Activated CD8-positive, alpha-beta memory T cell treated with anti-CD3 and anti-CD28 coated beads, Interleukin-2, amount 10 ng/mL, durations not matched to agents 7 days and 5 days (primary cell): ENCODE results near the gene CLDN16. TPM values are rescaled to one million over a fixed set of nuclear protein-coding genes. Genes with fewer than 3 reads are reported as not detected.

ENCODE experiments used
- ATAC-seq: fragments of 150-1000 bp; cut with Tn5 transposase; one replicate; pipeline ENCODE4 v1.10.0; 2021; ENCODE audit warnings: moderate library complexity
- CTCF ChIA-PET: fragments of 350-600 bp; sonication (Branson Sonifier 250); formaldehyde crosslinking; loops from one replicate; lab custom pipeline; 2021; ENCODE audit warnings: antibody characterized with exemption; lab: Charles Lee
- DNase-seq: peaks from one replicate; pipeline ENCODE4 v3.0.0-alpha.2; 2020
- H3K27ac Mint-ChIP-seq: one replicate; pipeline ENCODE4 v1.8.0; 2021; ENCODE audit warnings: mild to moderate bottlenecking, mixed read lengths
- H3K27me3 Mint-ChIP-seq: one replicate; pipeline ENCODE4 v1.8.0; 2021; ENCODE audit warnings: mixed read lengths
- H3K36me3 Mint-ChIP-seq: one replicate; pipeline ENCODE4 v1.8.0; 2021; ENCODE audit warnings: mild to moderate bottlenecking, mixed read lengths
- H3K4me1 Mint-ChIP-seq: one replicate; pipeline ENCODE4 v1.8.0; 2021; ENCODE audit warnings: mixed read lengths
- H3K4me3 Mint-ChIP-seq: one replicate; pipeline ENCODE4 v1.8.0; 2021; ENCODE audit warnings: mild to moderate bottlenecking, moderate library complexity, mixed read lengths
- H3K9me3 Mint-ChIP-seq: one replicate; pipeline ENCODE4 v1.8.0; 2022; ENCODE audit warnings: low read depth, mixed read lengths
- total RNA-seq, 2 experiments: library from RNA; stranded (reverse); gene quantifications; one replicate each; pipeline ENCODE4 v1.2.3, GENCODE V29; 2021

CLDN16 gene
- total RNA-seq, 2 experiments from 2014 or later = not detected

DNA sequence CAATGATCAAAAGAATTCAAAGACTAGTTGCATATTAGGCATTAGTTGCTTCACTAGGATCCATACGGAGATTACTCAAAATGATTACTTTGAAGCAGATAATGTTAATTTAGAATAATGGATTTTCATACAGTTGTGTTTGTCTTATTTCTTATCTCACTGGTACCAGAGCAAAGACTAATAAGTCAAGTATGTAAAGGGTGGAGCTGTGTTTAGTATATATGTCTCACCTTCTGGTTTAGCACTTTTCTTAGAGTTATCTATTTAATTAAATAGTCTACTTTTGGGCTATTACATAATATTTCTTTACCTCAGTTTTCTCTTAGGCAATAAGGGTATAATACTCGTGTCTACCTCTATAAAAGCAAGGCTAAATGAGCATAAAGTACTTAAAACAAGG is 42.9 kb downstream of the CLDN16 start:
- no peaks in the 10 kb centered on the region for H3K36me3 Mint-ChIP-seq
- ATAC-seq (no peak), DNase-seq (no peak)
- H3K9me3 Mint-ChIP-seq = no peaks in the 10 kb centered on the region
- CTCF ChIA-PET = no interaction called here
- no peak overlapping the region for H3K27ac Mint-ChIP-seq
- peaks cover 3% of the 10 kb centered on the region for H3K27me3 Mint-ChIP-seq
- no peaks in the 10 kb centered on the region for H3K4me1 Mint-ChIP-seq
- H3K4me3 Mint-ChIP-seq = no peak overlapping the region

DNA sequence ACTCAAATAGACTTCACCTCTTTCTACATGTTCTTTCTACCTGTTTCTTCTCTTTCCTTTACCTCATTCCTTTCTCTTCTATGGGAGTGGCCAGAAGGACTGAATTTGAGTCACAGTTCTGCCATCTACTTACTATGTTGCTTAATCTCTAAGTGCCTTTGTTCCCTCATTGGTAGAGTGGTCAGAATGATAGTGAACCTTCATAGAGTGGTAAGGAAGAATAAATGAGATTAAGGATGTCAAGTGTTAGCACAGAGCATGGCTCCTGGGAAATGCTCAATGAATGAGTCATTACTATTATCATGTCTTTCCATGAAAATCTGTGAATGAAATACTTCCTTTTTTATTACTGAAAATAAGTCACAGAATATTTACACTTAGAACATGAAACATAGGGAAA is 44.3 kb downstream of the CLDN16 start:
- Mint-ChIP-seq H3K36me3 (no peaks in the 10 kb centered on the region), H3K9me3 (no peaks in the 10 kb centered on the region), H3K27me3 (peaks cover 9% of the 10 kb centered on the region), H3K27ac (no peak overlapping the region), H3K4me3 (no peak overlapping the region), H3K4me1 (no peaks in the 10 kb centered on the region)
- CTCF ChIA-PET = no interaction called here
- DNase-seq (no peak), ATAC-seq (no peak)

DNA sequence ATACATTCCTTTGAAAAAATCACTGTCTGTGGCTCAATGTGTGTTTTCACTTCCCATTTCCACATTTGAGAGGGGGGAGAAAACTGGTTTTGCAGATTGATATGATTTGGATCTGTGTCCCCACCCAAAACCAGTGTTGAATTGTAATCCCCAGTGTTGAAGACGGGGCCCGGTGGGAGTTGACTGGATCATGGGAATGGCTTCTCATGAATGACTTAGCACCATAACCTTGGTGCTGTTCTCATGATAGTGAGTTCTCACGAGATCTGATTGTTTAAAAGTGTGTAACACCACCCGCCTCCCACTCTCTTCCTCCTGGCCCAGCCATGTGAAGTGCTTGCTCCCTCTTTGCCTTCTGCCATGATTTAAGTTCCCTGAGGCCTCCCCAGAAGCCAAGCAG is 45.7 kb downstream of the CLDN16 start:
- H3K36me3 Mint-ChIP-seq = no peaks in the 10 kb centered on the region
- DNase-seq = no peak

DNA sequence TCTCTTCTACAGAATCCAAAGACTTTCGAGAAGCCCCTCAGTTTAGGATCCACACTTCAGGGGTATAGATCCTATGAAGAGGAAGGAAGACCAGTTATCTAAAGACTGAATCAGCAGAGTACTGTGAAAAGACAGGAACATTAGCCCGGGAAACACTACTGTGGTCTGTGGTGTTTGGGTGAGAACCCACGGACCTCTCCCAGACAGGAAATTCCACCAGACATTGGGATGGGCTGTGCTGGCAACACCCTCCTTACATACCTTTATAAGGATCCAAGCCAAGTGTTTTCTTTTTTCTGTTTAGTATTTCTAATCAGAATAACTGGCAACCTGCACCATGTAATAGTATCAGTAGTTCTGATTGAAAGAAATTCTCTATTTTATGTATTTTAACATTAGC is 47.7 kb downstream of the CLDN16 start:
- no peak for ATAC-seq
- CTCF ChIA-PET = no interaction called here
- Mint-ChIP-seq H3K4me1 (no peaks in the 10 kb centered on the region), H3K4me3 (no peak overlapping the region), H3K27ac (no peak overlapping the region), H3K27me3 (peaks cover 6% of the 10 kb centered on the region), H3K9me3 (no peaks in the 10 kb centered on the region), H3K36me3 (no peaks in the 10 kb centered on the region)
- no peak for DNase-seq

More for the DNA sequence above, 45.7 kb downstream of the CLDN16 start:
- CTCF ChIA-PET = interaction anchor here (1.0 kb wide), 1 partner anchor 9 kb away, joined by 3 read pairs; no protein-coding TSS in a partner anchor
- H3K4me3 Mint-ChIP-seq = no peak overlapping the region
- no peak for ATAC-seq
- H3K9me3 Mint-ChIP-seq = no peaks in the 10 kb centered on the region
- H3K27ac Mint-ChIP-seq = no peak overlapping the region
- H3K4me1 Mint-ChIP-seq = no peaks in the 10 kb centered on the region
- H3K27me3 Mint-ChIP-seq = peaks cover 9% of the 10 kb centered on the region

DNA sequence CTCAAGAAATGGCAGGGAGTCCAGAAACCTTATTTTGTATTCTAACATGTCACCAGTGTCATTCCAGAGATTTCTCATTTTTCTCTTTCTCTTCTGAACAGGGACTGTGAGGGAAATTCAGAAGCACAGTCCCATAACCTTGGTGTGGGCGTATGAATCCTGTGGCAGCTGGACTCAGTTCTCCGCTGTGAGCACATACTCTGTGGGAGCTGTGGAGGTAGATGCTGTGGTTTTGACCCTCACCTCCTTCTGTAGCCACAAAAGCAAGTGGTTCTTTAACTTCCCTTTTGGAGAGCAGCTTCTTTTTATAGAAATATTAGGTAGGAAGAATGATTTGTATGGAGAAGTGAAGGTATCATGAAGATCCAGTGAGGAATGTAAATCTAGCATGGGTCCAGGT is 48.4 kb downstream of the CLDN16 start:
- no peak for ATAC-seq

DNA sequence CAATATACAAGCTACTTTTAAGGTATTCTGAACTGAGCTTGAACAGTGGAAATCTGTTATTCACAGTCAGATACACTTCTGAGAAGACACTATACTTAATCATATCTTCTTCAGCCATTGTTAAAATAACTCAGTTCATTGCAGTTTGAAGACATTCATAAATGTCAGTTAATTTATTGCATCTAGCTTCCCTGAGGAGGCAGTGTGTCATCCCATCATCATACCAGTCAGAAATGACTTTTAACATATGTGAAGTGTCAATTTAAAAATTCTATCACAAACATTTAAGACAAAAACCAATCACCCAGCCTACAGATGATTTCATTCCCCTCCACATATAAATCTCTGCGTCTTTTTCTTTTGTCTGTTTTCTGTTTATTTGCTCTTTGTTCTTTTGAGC is 54.3 kb downstream of the CLDN16 start:
- Mint-ChIP-seq H3K27me3 (peaks cover 2% of the 10 kb centered on the region), H3K4me1 (peaks cover 4% of the 10 kb centered on the region), H3K36me3 (no peaks in the 10 kb centered on the region), H3K9me3 (no peaks in the 10 kb centered on the region), H3K4me3 (no peak overlapping the region), H3K27ac (no peak overlapping the region)
- DNase-seq (no peak), ATAC-seq (no peak)
- CTCF ChIA-PET = no interaction called here

More for the DNA sequence above, 48.4 kb downstream of the CLDN16 start:
- Mint-ChIP-seq H3K9me3 (no peaks in the 10 kb centered on the region), H3K36me3 (no peaks in the 10 kb centered on the region), H3K4me1 (no peaks in the 10 kb centered on the region), H3K27ac (no peak overlapping the region), H3K27me3 (peaks cover 6% of the 10 kb centered on the region), H3K4me3 (no peak overlapping the region)
- no peak for DNase-seq
- CTCF ChIA-PET = no interaction called here

DNA sequence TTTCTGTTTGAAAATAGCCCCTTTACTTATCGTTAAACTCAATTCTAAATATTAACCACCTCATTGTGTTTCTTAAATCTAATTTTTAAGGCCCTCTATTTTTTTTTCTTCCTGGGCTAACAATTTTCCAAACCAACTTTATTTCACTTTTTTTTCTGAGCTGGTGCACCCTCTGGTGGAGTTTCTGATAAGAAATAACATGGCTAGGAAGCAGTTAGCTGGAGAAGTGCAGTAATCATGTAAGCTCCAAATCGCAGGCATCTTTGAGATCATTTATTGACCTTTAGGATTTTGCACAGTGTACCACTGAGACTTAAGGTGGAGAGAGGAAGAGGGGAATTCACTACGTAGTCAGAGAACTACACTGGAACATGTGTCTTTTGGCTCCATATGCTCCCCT is 55.3 kb downstream of the CLDN16 start:
- H3K27ac Mint-ChIP-seq = no peak overlapping the region
- DNase-seq (no peak), ATAC-seq (no peak)
- H3K4me3 Mint-ChIP-seq = no peak overlapping the region
- no peaks in the 10 kb centered on the region for H3K9me3 Mint-ChIP-seq
- H3K4me1 Mint-ChIP-seq = peaks cover 4% of the 10 kb centered on the region
- H3K36me3 Mint-ChIP-seq = no peaks in the 10 kb centered on the region
- peaks cover 2% of the 10 kb centered on the region for H3K27me3 Mint-ChIP-seq
- CTCF ChIA-PET = no interaction called here

DNA sequence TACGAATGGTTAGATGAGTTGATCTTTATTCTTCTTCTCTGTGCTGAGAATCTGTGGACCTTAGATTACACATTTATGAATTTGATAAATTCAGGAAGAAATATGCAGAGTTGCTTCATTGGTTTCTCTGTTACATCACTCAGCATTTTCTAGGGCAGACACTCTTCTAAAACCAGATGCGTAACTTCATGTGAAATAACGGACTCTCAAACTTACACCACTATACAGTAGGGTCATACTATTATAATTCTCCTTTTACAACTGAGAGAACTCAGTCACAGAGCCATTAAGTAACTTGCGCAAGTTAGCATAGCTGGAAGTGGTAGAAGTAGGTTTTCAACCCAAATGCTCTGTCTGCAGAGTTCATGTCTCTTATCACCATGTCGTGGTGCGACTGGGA is 56.0 kb downstream of the CLDN16 start:
- CTCF ChIA-PET = no interaction called here
- H3K9me3 Mint-ChIP-seq = no peaks in the 10 kb centered on the region
- peaks cover 2% of the 10 kb centered on the region for H3K27me3 Mint-ChIP-seq
- ATAC-seq (no peak), DNase-seq (no peak)
- no peak overlapping the region for H3K4me3 Mint-ChIP-seq
- H3K36me3 Mint-ChIP-seq = no peaks in the 10 kb centered on the region
- H3K27ac Mint-ChIP-seq = no peak overlapping the region
- peaks cover 4% of the 10 kb centered on the region for H3K4me1 Mint-ChIP-seq

DNA sequence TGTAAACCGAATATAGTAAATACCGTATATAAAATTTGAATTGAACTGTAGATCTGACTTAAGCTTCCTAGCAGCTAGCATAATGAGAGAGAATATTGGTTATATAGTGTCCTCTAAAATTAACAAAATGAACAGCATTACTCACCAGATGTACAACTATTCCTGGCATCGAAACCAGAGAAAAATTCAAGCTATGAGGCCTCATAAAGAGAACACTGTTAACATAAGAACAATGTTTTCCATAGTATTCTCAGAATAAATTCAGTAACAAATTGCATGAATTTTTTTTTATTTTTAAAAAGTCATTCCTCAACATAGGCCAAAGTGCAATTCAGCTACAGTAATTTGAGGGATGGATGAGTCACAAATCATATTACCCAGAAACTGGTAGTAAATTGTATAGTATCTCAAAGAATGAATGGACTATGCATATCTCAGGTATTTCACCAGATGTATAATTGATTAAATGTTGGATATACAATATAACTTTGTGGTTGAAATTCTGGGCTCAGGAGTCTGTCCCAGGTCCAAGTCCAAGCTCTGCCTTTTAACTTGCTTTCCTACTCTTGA is 56.7 kb downstream of the CLDN16 start:
- no peaks in the 10 kb centered on the region for H3K36me3 Mint-ChIP-seq
- no peak overlapping the region for H3K4me3 Mint-ChIP-seq
- DNase-seq = no peak
- peaks cover 2% of the 10 kb centered on the region for H3K27me3 Mint-ChIP-seq
- CTCF ChIA-PET = no interaction called here
- ATAC-seq = no peak
- H3K27ac Mint-ChIP-seq = no peak overlapping the region
- H3K9me3 Mint-ChIP-seq = no peaks in the 10 kb centered on the region
- peaks cover 4% of the 10 kb centered on the region for H3K4me1 Mint-ChIP-seq

DNA sequence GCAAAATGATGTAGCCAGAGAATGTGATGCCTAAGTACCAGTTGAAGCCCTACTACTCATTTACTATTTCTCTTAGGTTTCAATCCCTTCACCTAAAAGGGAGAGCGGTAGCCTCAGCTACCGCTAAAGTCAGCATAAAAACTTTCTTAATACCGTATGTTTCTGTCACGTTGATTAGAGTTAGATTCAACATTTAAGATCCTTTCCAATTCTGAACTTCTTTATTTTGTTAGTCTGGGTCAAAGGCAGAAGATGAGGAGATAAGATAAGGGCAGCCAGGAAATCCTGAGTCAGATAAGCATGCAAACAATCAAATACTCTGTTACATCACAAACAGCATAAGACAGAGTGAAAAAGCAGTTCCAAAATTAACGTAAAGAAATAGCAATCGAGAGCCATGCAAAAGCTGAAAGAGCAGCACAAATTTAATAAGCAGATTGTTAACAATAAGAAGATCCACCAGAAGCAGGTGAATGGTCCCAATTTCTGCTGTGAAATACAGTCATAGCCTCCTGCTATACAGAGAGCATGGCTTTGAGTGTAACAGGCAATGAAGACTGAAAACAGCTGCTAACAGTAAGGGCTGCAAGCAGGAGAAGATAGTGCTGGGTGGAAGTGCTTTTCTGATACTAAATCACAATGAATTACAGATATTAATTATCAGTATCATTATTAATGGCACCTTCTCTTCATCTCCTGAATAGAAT is 58.8 kb downstream of the CLDN16 start:
- Mint-ChIP-seq H3K4me1 (peaks cover 4% of the 10 kb centered on the region), H3K36me3 (no peaks in the 10 kb centered on the region), H3K4me3 (no peak overlapping the region), H3K27me3 (peaks cover 2% of the 10 kb centered on the region), H3K27ac (no peak overlapping the region), H3K9me3 (no peaks in the 10 kb centered on the region)
- CTCF ChIA-PET = no interaction called here
- DNase-seq = no peak
- peak; percentile 30 for ATAC-seq

DNA sequence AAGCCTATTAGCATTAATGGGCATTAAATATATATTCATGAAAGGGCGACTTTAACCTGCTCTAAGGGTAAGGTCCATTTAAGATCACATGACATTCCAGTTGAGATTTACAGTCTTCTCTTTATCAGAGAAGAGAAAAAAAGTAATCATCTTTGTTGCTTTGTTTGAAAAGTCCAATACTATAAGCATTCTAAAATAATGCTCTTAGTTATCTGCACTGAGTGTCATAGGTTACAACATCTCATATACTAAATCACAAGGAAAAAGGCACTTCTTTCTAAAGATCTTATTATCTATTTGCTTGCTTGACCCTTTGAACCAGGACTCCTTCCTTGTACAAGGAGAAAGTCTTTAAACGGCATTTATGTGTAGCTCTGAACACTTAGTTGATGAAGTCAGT is 60.3 kb downstream of the CLDN16 start:
- no peak for ATAC-seq
- no peak for DNase-seq
- H3K9me3 Mint-ChIP-seq = no peaks in the 10 kb centered on the region
- no peak overlapping the region for H3K4me3 Mint-ChIP-seq
- no peak overlapping the region for H3K27ac Mint-ChIP-seq
- CTCF ChIA-PET = no interaction called here
- no peaks in the 10 kb centered on the region for H3K36me3 Mint-ChIP-seq
- H3K4me1 Mint-ChIP-seq = peaks cover 4% of the 10 kb centered on the region
- H3K27me3 Mint-ChIP-seq = no peaks in the 10 kb centered on the region

DNA sequence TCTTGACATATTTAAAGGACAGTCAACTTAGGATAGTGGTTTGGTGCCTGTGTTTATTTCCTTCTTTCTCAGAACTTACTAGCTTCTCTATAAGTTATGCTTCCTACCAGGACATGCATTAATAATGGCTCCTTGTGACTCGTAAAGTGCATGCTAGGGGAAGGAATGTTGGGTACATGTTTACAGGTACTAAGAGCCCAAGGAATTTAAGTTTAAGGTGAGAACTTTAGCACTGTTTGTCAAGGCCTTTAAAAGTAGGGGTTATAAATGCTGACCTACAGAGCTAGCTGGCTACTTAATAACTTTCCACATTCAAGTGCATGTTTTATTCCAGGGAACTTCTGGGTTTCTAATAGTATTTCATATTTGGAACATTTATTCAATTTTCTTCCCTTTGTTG is 61.8 kb downstream of the CLDN16 start, which contains the start of gene TMEM207:
TMEM207 (minus strand) TSS at position 101 of the 400 bp plus-strand sequence; CDS start at position 9, 92 bp downstream.
- Mint-ChIP-seq H3K4me1 (peaks cover 4% of the 10 kb centered on the region), H3K27me3 (no peaks in the 10 kb centered on the region), H3K36me3 (no peaks in the 10 kb centered on the region), H3K9me3 (no peaks in the 10 kb centered on the region), H3K27ac (no peak within 1 kb of the TSS), H3K4me3 (no peak within 1 kb of the TSS)
- DNase-seq (no peak), ATAC-seq (no peak)
- CTCF ChIA-PET = no interaction called here

DNA sequence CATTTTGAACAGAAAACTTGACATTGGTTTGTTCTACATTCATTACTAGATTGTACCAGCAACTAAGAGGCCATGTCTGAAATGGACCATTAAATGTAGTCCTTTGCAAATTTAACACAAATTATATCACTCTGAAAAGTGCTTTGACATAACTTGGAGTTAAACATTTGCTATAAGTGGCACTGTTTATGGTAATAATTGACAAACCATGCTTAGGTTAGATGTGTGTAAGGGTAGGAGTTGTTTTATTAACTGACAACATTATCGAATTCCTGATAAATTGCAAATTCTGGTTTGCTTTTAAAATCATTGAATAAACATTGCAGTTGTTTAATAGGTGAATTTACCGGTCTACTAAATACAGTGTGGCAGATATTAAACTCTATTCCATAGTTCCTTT is 67.9 kb downstream of the CLDN16 start:
- no peak for ATAC-seq
- Mint-ChIP-seq H3K27me3 (peaks cover 5% of the 10 kb centered on the region), H3K9me3 (no peaks in the 10 kb centered on the region), H3K4me1 (no peaks in the 10 kb centered on the region), H3K4me3 (no peak overlapping the region), H3K27ac (no peak overlapping the region), H3K36me3 (no peaks in the 10 kb centered on the region)
- CTCF ChIA-PET = no interaction called here
- DNase-seq = no peak

DNA sequence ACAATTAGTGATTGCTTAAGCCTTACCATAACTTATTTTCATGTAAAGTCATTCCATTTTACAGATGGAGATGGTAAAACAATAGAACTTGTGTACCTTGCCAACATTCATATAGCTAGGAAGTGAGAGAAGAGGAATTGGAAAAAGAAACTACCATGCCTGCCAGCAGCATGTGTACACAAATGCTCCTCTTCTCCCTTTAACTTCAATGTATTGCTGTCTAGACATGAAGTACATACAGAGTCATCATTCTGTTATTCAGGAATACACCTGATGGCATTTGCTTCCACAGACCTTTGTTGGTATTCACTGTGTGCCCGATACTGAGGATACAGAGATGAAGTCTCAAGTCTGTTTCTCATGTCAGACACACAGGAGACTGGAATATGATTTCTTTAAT is 68.8 kb downstream of the CLDN16 start:
- CTCF ChIA-PET = no interaction called here
- no peaks in the 10 kb centered on the region for H3K4me1 Mint-ChIP-seq
- peaks cover 5% of the 10 kb centered on the region for H3K27me3 Mint-ChIP-seq

More for the DNA sequence above, 68.8 kb downstream of the CLDN16 start:
- no peak overlapping the region for H3K27ac Mint-ChIP-seq
- DNase-seq = no peak
- H3K9me3 Mint-ChIP-seq = no peaks in the 10 kb centered on the region
- no peaks in the 10 kb centered on the region for H3K36me3 Mint-ChIP-seq
- no peak overlapping the region for H3K4me3 Mint-ChIP-seq
- ATAC-seq = no peak
